ENCODE data around the gene ITPR2. TPM values are rescaled to one million over a fixed set of nuclear protein-coding genes. Genes with fewer than 3 reads are reported as not detected.

Gene ITPR2
- total RNA-seq, 1 donor from 2014 or later = 16.7 TPM

DNA sequence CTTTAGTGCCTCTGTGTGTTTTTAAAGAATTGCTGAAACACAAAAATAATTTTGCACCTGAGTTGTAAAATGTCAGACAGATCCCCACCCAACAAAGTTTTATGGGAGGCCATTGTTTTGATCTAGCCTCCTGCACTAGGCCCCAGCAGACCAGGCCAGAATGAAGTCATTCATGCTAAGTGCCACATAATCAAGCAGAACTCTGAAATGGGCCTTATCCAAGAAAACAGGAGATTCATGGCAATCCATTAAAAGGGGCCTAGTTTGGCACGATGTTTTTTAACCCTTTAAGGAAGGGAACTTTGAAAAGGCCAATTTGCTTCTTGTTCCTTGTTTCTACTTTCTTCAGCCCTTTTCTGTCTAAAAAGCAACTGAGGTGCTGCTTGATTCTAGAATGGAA, 260.9 kb downstream of the ITPR2 start:
- Mint-ChIP-seq H3K27ac (ENCODE audit: unreplicated experiment) (no peak overlapping the region), H3K27me3 (ENCODE audit: low read depth) (no peaks in the 10 kb centered on the region), H3K9me3 (no peaks in the 10 kb centered on the region), H3K4me3 (no peak overlapping the region), H3K36me3 (ENCODE audit: low read depth) (no peaks in the 10 kb centered on the region), H3K4me1 (no peaks in the 10 kb centered on the region)
- TF ChIP-seq, protein P1, sequence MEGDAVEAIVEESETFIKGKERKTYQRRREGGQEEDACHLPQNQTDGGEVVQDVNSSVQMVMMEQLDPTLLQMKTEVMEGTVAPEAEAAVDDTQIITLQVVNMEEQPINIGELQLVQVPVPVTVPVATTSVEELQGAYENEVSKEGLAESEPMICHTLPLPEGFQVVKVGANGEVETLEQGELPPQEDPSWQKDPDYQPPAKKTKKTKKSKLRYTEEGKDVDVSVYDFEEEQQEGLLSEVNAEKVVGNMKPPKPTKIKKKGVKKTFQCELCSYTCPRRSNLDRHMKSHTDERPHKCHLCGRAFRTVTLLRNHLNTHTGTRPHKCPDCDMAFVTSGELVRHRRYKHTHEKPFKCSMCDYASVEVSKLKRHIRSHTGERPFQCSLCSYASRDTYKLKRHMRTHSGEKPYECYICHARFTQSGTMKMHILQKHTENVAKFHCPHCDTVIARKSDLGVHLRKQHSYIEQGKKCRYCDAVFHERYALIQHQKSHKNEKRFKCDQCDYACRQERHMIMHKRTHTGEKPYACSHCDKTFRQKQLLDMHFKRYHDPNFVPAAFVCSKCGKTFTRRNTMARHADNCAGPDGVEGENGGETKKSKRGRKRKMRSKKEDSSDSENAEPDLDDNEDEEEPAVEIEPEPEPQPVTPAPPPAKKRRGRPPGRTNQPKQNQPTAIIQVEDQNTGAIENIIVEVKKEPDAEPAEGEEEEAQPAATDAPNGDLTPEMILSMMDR (conservative IDR thresholded peaks at IDR 0.05) = no peak
- no peak for DNase-seq (ENCODE audit: low read depth, low spot score)

GRCh38 chr12:26571560-26571959, 261.4 kb downstream of the ITPR2 start:
- no peaks in the 10 kb centered on the region for H3K27me3 Mint-ChIP-seq (ENCODE audit: low read depth)
- no peak for DNase-seq (ENCODE audit: low read depth, low spot score)
- no peaks in the 10 kb centered on the region for H3K4me1 Mint-ChIP-seq
- TF ChIP-seq, protein P1 (conservative IDR thresholded peaks at IDR 0.05) = no peak
- H3K4me3 Mint-ChIP-seq = no peak overlapping the region
- no peak overlapping the region for H3K27ac Mint-ChIP-seq (ENCODE audit: unreplicated experiment)
- H3K9me3 Mint-ChIP-seq = no peaks in the 10 kb centered on the region
- H3K36me3 Mint-ChIP-seq (ENCODE audit: low read depth) = no peaks in the 10 kb centered on the region

GRCh38 chr12:26567126-26567525, 265.9 kb downstream of the ITPR2 start:
- Mint-ChIP-seq H3K9me3 (no peaks in the 10 kb centered on the region), H3K27ac (ENCODE audit: unreplicated experiment) (no peak overlapping the region), H3K4me1 (no peaks in the 10 kb centered on the region), H3K36me3 (ENCODE audit: low read depth) (no peaks in the 10 kb centered on the region), H3K4me3 (no peak overlapping the region), H3K27me3 (ENCODE audit: low read depth) (peaks cover 3% of the 10 kb centered on the region)
- TF ChIP-seq, protein P1 (conservative IDR thresholded peaks at IDR 0.05) = no peak
- DNase-seq (ENCODE audit: low read depth, low spot score) = no peak

GRCh38 chr12:26566675-26567074, 266.3 kb downstream of the ITPR2 start:
- Mint-ChIP-seq H3K27ac (ENCODE audit: unreplicated experiment) (no peak overlapping the region), H3K27me3 (ENCODE audit: low read depth) (peaks cover 3% of the 10 kb centered on the region), H3K4me1 (no peaks in the 10 kb centered on the region), H3K4me3 (no peak overlapping the region), H3K36me3 (ENCODE audit: low read depth) (no peaks in the 10 kb centered on the region), H3K9me3 (no peaks in the 10 kb centered on the region)
- DNase-seq (ENCODE audit: low read depth, low spot score) = no peak
- TF ChIP-seq, protein P1 (conservative IDR thresholded peaks at IDR 0.05) = no peak

- Mint-ChIP-seq H3K4me1 (no peaks in the 10 kb centered on the region), H3K27ac (ENCODE audit: unreplicated experiment) (no peak overlapping the region), H3K27me3 (ENCODE audit: low read depth) (peaks cover 3% of the 10 kb centered on the region), H3K4me3 (no peak overlapping the region), H3K36me3 (ENCODE audit: low read depth) (no peaks in the 10 kb centered on the region), H3K9me3 (no peaks in the 10 kb centered on the region)
- TF ChIP-seq, protein P1 (conservative IDR thresholded peaks at IDR 0.05) = no peak
- DNase-seq (ENCODE audit: low read depth, low spot score) = no peak
These were observed 266.8 kb downstream of the ITPR2 start for GRCh38 chr12:26566186-26566585.

DNA sequence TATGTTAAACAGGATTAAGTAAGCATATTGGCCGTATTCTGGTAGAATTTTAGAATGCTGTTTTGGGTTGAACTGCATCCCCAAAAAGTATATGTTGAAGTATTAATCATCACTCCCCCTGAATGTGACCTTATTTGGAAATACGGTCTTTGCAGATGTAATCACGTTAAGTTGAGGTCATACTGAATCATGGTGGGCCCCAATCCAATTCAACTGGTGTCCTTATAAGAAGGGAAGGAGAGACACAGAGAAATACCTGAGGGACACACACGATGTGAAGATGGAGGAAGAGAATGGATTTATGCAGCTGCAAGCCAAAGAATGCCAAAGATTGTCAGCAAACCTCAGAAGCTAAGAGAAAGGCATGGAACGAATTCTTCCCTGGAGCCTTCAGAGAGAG, 268.6 kb downstream of the ITPR2 start:
- Mint-ChIP-seq H3K27ac (ENCODE audit: unreplicated experiment) (no peak overlapping the region), H3K9me3 (no peaks in the 10 kb centered on the region), H3K4me3 (no peak overlapping the region), H3K27me3 (ENCODE audit: low read depth) (peaks cover 3% of the 10 kb centered on the region), H3K4me1 (no peaks in the 10 kb centered on the region), H3K36me3 (ENCODE audit: low read depth) (no peaks in the 10 kb centered on the region)
- TF ChIP-seq, protein P1 (conservative IDR thresholded peaks at IDR 0.05) = no peak
- no peak for DNase-seq (ENCODE audit: low read depth, low spot score)
